NCI-H345 treated with DMSO at 0.1 percent for 48 hours (cell line): ENCODE results near the gene TSC2.

Experiments
- DNase-seq: peaks from one replicate; lab custom pipeline; 2025; ENCODE audit not compliant: unreplicated experiment; lab: John Stamatoyannopoulos, UW

The TSC2 gene

GRCh38 chr16:2042986-2043666 lies 4.7 kb upstream of the TSC2 start:
- no peak for DNase-seq

- DNase-seq: no peak
Measured at GRCh38 chr16:2043667-2044451, 3.9 kb upstream of the TSC2 start.

GRCh38 chr16:2044541-2044940 lies 3.2 kb upstream of the TSC2 start:
- DNase-seq: no peak

GRCh38 chr16:2045965-2046892 lies 1.6 kb upstream of the TSC2 start:
- DNase-seq: no peak

- DNase-seq: no peak
Measured at GRCh38 chr16:2046893-2047329, 874 bp upstream of the TSC2 start.

- DNase-seq: no peak
Measured at GRCh38 chr16:2048116-2048543, 345 bp downstream of the TSC2 start.

GRCh38 chr16:2053211-2053610 lies 5.4 kb downstream of the TSC2 start:
- DNase-seq: no peak

- DNase-seq: no peak
Measured at GRCh38 chr16:2053897-2054296, 6.1 kb downstream of the TSC2 start.

- DNase-seq: peak; percentile 60
Measured at GRCh38 chr16:2054543-2055245, 6.9 kb downstream of the TSC2 start.

GRCh38 chr16:2056077-2056476 lies 8.3 kb downstream of the TSC2 start:
- no peak for DNase-seq

- DNase-seq: no peak
Measured at GRCh38 chr16:2056681-2057407, 9.1 kb downstream of the TSC2 start.

- no peak for DNase-seq
Measured at GRCh38 chr16:2057438-2057837, 9.7 kb downstream of the TSC2 start.

- no peak for DNase-seq
Measured at GRCh38 chr16:2058420-2058819, 10.6 kb downstream of the TSC2 start.

- no peak for DNase-seq
Measured at GRCh38 chr16:2058872-2059271, 11.1 kb downstream of the TSC2 start.

GRCh38 chr16:2060346-2060745 lies 12.6 kb downstream of the TSC2 start:
- DNase-seq: no peak

GRCh38 chr16:2061023-2061422 lies 13.2 kb downstream of the TSC2 start:
- no peak for DNase-seq

- no peak for DNase-seq
Measured at GRCh38 chr16:2061526-2061925, 13.7 kb downstream of the TSC2 start.

- DNase-seq: no peak
Measured at GRCh38 chr16:2062801-2063200, 15.0 kb downstream of the TSC2 start.

- no peak for DNase-seq
Measured at GRCh38 chr16:2063861-2064260, 16.1 kb downstream of the TSC2 start.

- no peak for DNase-seq
Measured at GRCh38 chr16:2064368-2064945, 16.7 kb downstream of the TSC2 start.
